Islet of Langerhans (tissue), 1 donor: ENCODE data around the gene CSH2.
"Not testable (repeated sequence)": the region's sequence is repeated elsewhere in the genome, so short reads cannot be mapped to it uniquely, and the experiment has no call there.

ENCODE experiments used
- FAIRE-seq: peaks from one replicate; lab custom pipeline; 2011; peaks lifted over from hg19 to GRCh38; lab: Jason Lieb, UNC

The CSH2 gene

DNA sequence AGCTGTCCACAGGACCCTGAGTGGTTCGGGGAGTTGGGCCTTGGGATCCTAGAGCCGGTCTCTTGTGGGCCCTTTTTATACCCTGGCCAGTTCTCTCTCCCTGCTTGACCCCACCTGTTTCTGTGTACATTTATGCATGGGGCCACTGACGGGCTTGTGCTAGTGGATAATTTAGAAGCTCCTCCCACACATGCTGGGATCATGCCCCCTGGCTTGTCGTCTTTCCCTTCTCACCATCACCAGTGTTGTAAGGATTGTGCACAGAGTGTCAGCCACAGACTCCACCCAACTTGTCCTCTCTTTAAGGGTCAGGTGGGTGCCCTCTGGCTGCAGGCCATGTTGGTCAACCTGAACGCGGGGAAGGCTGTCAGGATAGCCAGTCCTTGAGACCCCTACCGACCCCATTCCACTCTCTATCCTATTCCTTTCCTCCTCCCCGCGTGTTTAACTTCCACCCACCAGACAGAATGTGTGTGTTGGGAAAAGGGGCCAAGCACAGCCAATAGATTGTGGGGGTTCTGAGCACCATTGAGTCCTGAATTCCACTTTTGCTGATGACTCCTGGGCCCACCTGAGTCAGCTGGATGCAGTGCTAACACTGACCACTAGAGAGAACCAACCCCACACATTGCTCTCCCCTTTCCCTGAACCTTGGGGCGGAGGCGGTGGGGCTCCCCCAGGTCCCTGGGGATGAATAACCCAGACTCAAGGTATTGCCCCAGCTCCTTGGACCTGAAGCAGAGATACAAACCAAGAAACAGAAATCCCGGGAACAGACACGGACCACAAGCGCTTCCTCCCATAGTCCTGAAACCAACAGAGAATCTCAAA is 23.3 kb upstream of the CSH2 start, which contains the start of gene CSH1:
TSS of gene CSH1 (minus strand) at position 51 of the 831 bp plus-strand sequence. CDS start 63 bp downstream, outside the sequence.
- FAIRE-seq, result not testable (repeated sequence)

DNA sequence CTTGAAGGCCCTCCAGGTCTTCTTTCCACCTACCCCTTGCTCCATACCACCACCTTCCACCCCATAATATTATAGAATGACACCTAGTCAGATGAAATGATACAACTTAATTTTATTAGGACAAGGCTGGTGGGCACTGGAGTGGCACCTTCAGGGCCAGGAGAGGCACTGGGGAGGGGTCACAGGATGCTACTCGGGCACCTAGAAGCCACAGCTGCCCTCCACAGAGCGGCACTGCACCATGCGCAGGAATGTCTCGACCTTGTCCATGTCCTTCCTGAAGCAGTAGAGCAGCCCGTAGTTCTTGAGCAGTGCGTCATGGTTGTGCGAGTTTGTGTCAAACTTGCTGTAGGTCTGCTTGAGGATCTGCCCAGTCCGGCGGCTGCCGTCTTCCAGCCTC is 21.3 kb upstream of the CSH2 start:
- FAIRE-seq, result not testable (repeated sequence)

DNA sequence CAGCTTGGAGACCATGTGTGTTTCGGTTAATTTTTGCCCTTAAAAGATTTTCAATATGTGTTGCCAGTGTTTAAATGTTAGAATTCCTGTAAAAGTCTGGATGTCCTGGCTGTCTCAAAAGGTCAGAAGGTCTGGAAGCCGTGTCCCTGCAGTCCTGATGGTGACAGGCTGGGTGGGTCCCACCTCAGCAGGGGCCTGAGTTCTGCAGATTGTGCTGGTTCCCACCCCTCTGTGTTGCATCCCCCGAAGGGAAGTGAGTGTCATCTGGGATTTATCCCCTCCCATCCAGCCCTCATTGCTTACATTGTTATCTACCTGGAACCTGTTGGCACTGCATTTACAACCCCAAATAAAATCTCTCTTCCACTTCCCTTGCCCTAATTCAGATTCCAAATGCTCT is 20.5 kb upstream of the CSH2 start:
- not testable (repeated sequence) for FAIRE-seq

DNA sequence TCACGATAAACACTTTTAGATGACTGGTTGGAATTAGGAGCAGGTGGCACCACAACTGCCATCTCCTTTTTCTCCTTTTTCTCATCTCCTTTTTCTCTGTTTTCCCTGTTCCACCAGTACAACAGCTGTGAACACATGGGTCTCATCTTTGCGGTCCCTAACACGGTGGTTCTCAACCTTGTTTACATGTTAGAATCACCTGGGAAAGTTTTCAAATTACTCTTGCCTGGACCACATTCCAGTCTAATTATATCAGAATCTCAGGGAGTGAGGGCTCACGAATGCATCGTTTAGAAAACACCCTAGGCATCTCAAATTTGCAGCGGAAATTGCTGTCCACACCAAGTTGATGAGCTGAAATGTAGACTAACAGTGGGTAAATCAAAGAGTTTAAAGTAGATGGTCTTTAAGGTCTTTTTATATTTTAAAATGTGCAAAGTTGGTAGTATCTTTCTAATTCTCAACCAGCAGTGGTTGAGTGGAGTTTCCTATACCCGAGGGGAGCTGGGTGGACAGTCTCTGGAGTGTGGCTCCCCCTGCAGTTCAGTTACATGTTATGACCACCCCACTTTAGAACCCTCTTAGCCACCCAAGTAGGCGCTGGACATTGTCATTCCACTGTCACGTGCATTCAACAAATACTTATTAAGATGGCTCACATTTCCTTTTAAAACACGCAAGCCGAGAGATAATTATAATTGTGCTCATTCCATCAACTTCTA is 19.0 kb upstream of the CSH2 start:
- not testable (repeated sequence) for FAIRE-seq

DNA sequence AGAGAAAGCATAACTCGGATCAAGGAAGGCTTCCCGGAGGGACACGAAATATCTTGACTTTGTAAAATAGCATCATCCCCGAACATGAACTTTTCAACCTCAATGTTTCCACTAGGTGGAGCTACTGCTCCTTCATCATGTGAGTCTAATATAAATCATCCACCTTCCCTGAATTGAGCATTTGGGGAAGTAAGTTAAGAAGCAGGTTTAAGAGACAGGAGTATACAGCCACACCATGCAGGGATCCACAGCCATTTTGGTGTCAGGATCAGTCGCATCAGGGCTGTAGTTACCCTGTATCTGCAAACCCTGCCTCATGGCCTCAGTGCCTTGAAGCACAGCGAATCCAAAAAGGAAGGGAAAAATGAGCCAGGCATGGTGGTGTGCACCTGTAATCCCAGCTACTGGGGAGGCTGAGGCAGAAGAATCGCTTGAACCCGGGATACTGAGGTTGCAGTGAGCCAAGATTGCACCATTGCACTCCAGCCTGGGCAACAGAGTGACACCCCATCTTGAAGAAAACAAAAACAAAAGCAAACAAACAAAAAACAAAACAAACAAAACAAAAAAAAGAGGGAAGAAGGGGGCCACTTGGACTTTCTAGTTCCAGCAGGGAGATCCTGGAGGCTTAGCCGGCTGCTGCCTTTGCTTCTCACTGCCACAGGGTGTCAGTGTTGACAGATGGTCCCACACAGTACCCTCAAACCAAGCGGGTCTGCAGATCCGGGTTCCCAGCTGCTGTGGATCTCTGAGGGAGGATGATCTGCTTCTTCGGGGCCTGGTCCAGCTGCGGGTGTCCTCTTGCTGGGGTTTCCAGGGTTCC is 15.8 kb upstream of the CSH2 start:
- not testable (repeated sequence) for FAIRE-seq

DNA sequence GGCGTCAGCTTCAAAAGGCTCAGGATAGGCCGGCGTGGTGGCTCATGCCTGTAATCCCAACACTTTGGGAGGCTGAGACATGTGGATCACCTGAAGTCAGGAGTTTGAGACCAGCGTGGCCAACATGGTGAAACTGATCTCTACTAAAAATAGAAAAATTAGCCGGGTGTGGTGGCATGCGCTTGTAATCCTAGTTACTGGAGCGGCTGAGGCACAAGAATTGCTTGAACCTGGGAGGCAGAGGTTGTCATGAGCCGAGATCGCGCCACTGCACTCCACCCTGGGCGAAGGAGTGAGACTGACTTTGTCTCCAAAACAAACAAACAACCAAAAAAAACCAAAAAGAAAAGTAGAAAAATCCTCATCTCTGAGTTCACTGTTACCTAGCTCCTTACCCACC is 11.6 kb upstream of the CSH2 start:
- FAIRE-seq, result not testable (repeated sequence)

DNA sequence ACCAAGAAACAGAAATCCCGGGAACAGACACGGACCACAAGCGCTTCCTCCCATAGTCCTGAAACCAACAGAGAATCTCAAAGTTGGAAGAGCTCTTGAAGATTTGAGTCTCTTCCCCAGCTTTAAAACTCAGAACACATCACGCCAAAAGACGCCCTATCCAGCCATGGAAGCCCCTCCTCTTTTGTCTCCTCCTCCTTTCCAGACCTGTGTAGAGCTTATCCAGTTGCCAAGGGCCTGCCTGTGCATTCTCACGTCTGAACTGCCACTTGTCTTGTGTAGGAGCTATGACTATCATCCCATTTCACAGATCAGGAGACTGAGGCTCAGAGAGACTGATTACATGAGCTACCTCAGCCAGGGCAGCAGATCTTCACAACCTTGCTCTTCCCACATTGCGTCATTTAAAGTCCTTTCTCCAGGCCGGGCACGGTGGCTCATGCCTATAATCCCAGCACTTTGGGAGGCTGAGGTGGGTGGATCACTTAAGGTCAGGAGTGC is 9.2 kb upstream of the CSH2 start:
- FAIRE-seq, result not testable (repeated sequence)

DNA sequence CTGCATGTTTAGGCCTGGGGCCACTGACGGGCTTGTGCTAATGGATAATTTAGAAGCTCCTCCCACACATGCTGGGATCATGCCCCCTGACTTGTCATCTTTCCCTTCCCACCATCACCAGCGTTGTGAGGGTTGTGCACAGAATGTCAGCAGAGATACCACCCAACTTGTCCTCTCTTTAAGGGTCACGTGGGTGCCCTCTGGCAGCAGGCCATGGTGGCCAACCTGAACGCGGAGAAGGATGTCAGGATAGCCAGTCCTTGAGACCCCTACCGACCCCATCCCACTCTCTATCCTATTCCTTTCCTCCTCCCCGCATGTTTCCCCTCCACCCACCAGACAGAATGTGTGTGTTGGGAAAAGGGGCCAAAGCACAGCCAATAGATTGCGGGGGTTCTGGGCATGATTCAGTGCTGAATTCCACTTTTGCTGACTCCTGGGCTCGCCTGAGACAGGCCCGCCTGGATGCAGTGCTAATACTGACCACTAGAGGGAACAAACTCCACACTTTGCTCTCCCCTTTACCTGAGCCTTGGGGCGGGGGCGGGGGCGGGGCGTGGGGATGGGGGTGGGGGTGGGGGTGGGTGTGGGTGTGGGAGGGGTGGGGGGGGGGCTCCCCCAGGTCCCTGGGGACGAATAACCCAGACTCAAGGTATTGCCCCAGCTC is 8.6 kb upstream of the CSH2 start, which contains the start of gene GH2:
TSS of gene GH2 (minus strand) at position 10 of the 667 bp plus-strand sequence. CDS start 143 bp downstream, outside the sequence.
- no peak for FAIRE-seq

DNA sequence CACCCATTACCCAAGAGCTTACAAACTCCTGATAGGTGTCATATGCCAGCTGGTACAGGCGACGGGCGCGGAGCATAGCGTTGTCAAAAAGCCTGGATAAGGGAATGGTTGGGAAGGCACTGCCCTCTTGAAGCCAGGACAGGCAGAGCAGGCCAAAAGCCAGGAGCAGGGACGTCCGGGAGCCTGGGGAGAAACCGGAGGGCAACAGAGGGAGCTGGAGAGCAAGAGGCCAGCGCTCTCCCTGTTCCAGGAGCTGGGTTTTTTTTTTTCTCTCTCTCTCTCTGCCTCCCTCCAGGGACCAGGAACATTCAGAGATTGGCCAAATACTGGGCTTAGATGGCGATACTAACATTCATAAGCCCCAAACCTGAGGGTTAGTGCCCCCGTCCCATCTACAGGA is 7.9 kb upstream of the CSH2 start:
- not testable (repeated sequence) for FAIRE-seq

DNA sequence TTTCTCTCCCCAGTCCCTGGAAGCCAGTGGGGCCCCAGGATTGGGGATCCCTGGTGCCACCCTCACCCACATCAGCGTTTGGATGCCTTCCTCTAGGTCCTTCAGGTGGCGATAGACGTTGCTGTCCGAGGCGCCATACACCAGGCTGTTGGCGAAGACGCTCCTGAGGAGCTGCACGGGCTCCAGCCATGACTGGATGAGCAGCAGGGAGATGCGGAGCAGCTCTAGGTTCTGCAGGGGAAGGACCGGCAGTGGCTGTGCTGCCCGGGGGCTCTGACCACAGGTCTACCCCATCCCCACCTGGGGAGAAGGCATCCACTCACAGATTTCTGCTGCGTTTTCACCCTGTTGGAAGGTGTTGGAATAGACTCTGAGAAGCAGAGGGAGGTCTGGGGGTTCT is 7.2 kb upstream of the CSH2 start:
- FAIRE-seq, result no peak

DNA sequence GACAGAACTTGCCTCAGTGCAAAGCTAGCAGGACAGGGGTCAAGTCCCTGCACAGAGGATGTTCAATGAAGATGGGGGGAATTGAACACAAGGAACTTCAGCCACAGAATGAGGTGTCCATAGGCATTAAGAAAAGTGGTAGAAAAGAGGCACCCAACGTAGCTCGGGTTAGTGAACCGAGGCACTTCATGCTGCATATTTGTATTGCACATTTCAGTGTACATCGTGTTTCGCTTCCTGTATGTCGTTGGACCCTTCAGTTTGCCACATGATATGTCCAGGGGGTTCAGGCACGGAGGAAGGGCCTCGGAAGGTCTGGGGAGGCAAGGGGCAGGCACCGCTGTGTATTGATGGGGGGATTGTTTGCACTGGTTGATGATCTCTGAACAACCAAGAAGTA is 4.9 kb upstream of the CSH2 start:
- not testable (repeated sequence) for FAIRE-seq

DNA sequence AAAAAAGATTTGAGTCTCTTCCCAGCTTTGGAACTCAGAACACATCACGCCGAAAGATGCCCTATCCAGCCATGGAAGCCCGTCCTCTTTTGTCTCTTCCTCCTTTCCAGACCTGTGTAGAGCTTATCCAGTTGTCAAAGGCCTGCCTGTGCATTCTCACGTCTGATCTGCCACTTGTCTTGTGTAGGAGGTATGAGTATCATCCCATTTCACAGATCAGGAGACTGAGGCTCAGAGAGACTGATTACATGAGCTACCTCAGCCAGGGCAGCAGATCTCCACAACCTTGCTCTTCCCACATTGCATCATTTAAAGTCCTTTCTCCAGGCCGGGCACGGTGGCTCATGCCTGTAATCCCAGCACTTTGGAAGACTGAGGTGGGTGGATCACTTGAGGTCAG is 1.2 kb upstream of the CSH2 start:
- FAIRE-seq, result not testable (repeated sequence)

DNA sequence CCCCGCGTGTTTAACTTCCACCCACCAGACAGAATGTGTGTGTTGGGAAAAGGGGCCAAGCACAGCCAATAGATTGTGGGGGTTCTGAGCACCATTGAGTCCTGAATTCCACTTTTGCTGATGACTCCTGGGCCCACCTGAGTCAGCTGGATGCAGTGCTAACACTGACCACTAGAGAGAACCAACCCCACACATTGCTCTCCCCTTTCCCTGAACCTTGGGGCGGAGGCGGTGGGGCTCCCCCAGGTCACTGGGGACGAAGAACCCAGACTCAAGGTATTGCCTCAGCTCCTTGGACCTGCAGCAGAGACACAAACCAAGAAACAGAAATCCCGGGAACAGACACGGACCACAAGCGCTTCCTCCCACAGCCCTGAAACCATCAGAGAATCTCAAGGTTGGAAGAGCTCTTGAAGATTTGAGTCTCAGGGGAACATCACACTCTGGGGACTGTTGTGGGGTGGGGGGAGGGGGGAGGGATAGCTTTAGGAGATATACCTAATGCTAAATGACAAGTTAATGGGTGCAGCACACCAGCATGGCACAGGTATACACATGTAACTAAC is 667 bp upstream of the CSH2 start:
- FAIRE-seq, result not testable (repeated sequence)

DNA sequence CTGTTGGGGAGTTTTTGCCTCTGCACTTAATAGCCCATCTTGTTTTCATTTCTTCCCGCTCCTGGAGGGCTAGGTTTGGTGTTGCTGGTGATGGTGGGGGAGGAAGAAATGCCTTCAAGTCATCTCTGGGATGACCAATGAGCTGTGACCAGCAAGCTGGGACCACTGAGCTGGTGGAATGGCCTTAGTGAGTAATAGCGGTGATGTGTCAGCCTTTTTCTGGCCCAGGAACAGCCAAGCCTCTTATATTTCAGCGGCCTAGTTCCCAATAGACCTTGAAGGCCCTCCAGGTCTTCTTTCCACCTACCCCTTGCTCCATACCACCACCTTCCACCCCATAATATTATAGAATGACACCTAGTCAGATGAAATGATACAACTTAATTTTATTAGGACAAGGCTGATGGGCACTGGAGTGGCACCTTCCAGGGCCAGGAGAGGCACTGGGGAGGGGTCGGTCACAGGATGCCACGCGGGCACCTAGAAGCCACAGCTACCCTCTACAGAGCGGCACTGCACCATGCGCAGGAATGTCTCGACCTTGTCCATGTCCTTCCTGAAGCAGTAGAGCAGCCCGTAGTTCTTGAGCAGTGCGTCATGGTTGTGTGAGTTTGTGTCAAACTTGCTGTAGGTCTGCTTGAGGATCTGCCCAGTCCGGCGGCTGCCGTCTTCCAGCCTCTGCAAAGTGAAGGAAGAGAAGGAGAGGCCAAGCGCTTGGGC is 1.7 kb downstream of the CSH2 start:
- FAIRE-seq, result not testable (repeated sequence)

DNA sequence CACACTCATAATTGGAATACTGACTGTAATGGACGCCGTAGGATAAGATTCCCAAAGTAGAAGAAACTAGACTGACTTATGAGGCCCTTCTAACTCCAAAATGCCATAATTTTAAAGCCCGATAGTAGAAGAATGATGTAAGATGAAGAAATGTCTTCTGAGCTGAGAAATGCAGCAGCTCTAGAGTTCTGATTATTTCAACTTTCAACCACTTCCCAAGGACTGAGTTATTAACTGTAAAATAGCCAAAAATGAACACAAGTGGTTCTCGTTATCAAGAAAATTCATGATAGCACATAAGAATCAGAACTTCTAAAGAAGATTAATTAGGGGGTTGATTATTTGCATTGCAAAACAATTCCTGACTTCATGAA is 3.2 kb downstream of the CSH2 start:
- FAIRE-seq, result not testable (repeated sequence)

DNA sequence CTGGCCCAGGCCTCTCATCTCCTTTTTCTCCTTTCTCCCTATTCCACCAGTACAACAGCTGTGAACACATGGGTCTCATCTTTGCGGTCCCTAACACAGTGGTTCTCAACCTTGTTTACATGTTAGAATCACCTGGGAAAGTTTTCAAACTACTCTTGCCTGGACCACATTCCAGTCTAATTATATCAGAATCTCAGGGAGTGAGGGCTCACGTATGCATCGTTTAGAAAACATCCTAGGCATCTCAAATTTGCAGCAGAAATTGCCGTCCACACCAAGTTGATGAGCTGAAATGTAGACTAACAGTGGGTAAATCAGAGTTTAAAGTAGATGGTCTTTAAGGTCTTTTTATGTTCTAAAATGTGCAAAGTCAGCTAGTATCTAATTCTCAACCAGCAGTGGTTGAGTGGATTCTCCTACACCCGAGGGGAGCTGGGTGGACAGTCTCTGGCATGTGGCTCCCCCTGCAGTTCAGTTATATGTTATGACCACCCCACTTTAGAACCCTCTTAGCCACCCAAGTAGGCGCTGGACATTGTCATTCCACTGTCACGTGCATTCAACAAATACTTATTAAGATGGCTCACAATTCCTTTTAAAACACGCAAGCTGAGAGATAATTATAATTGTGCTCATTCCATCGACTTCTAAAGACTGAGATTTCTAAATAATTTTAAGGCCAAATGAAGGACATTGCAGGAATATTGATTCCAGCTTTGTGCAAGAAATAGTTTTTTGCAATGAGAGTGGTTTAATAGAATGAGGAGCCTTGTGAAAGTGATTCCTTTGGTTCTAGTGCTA is 3.8 kb downstream of the CSH2 start:
- FAIRE-seq, result not testable (repeated sequence)

DNA sequence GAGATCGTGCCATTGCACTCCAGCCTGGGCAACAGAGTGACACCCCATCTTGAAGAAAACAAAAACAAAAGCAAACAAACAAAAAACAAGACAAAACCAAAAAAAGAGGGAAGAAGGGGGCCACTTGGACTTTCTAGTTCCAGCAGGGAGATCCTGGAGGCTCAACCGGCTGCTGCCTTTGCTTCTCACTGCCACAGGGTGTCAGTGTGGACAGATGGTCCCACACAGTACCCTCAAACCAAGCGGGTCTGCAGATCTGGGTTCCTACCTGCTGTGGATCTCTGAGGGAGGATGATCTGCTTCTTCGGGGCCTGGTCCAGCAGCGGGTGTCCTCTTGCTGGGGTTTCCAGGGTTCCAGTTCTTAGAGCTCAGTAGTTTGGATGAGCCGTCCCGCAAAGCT is 6.9 kb downstream of the CSH2 start:
- not testable (repeated sequence) for FAIRE-seq

DNA sequence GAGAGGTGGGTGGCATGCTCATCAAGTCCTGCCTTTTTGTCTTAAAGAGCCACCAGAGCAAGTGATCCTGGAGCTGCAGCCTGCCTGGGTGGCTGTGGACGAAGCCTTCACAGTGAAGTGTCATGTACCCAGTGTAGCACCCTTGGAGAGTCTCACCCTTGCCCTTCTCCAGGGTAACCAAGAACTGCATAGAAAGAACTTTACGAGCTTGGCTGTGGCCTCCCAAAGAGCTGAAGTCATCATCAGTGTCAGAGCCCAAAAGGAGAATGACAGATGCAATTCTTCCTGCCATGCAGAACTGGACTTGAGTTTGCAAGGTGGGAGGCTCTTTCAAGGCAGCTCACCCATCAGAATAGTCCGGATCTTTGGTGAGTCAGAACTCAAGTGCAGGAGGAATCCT is 14.2 kb downstream of the CSH2 start:
- FAIRE-seq, result no peak

DNA sequence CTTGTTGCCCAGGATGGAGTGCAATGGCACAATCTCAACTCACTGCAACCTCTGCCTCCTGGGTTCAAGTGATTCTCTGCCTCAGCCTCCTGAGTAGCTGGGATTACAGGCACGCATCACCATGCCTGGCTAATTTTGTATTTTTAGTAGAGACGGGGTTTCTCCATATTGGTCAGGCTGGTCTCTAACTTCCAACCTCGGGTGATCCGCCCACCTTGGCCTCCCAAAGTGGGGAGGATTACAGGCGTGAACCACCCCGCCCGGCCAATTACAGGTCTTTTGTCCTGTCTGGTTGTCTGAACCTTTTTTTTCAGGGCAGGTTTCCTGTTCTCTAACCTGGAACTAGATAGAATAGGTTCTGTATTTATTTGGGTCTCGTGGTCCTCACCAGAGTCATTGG is 17.1 kb downstream of the CSH2 start:
- not testable (repeated sequence) for FAIRE-seq

DNA sequence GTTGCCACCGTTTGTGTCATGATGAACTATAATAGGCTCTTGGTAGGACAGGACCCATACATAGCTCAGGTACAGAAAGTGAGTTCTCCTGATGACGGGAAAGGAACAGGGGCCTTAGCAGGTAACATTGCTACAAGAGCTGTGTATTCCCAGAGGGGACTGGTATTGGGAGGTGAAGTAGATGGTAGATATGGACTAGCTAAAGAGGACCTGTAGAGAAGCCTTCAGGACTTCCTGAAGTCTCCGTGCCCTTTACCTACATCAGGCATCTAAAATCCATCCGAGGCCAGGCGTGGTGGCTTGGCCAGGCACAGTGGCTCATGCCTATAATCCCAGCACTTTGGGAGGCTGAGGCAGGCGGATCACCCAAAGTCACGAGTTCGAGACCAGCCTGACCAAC is 18.3 kb downstream of the CSH2 start:
- no peak for FAIRE-seq
